NCI-H2196 treated with DMSO at 0.1 percent for 48 hours (cell line): ENCODE measurements around the gene NRG3.

ENCODE experiments used
- DNase-seq: peaks from one replicate; lab custom pipeline; 2025; ENCODE audit not compliant: unreplicated experiment; lab: John Stamatoyannopoulos, UW

Gene NRG3

DNA sequence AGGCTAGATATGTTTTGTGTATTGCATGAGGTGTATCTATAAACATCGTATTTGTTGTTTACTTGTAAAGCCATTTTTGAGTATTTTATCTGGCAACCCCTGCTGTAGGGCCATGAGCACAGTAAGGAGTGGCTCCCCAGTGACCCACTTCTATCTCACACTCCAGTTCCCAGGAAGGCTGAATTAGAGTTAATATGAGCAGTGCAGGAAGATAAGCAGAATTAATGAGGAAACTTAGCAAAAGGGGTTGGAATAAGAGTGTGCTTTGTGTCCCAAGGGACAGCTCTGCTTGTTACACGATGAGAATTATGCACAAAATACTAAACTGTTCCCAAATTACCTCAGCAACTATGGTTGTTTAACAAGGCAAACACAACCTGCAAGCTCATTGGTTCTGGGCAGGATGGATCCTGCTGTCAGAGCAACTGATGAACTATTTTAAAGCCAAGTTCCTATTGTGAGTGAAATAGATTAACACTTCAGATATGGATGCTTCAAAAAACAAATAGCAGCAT lies 1005.8 kb downstream of the NRG3 start:
- DNase-seq = no peak

DNA sequence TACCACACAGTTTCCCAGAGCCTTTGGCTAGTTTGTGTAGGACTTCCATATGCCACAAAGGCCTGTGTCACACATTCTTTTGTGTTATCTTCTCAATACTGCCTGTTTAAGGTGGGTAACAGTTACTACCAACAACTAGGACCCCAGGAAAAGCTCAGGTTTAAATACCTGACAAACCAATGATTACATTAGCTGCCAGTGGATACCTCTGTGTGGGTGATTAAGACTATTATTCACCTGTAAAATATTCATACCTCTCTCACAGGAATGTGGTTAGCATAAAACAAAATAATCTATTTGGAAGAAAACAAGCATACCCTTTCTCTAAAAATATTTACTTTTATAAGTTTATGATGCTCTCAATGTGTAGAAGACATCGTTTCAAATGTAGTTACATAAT lies 1007.7 kb downstream of the NRG3 start:
- no peak for DNase-seq

DNA sequence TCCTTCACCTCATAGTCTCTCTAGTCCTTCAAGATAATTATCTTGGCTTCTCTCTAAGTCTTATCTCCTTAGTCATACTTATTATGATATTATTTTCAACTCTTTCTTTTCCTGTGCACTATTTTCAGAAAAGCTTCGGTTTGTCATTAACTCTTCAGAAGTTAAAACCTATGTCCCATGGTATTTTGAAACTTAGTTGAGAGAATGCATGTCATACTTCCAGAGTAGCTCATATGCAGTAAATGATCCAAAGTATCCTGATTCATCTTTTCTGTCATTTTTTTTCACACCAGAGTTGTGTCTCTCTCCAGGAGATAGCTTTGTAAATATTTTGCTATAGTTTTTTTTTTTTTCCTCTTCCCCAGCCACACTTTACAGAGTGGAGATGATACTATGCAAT lies 1008.6 kb downstream of the NRG3 start:
- DNase-seq = no peak

DNA sequence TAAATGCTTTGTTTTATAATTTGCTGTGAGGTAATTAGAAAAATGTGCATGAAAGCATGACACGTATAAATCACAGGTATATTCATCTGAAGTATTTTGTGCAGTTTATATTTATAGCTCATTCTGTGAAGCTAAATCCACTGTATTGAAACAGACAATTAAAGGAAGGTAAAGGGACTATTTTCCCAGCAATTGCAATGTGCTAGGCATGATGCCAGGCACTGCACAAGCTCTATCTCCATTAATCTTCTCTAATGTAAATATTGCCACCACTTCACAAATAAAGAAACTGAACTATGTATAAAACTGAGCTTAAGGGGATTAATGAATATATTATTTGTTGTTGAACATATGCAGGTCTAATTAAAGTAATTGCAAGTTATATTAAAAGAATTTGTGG lies 1012.5 kb downstream of the NRG3 start:
- no peak for DNase-seq

DNA sequence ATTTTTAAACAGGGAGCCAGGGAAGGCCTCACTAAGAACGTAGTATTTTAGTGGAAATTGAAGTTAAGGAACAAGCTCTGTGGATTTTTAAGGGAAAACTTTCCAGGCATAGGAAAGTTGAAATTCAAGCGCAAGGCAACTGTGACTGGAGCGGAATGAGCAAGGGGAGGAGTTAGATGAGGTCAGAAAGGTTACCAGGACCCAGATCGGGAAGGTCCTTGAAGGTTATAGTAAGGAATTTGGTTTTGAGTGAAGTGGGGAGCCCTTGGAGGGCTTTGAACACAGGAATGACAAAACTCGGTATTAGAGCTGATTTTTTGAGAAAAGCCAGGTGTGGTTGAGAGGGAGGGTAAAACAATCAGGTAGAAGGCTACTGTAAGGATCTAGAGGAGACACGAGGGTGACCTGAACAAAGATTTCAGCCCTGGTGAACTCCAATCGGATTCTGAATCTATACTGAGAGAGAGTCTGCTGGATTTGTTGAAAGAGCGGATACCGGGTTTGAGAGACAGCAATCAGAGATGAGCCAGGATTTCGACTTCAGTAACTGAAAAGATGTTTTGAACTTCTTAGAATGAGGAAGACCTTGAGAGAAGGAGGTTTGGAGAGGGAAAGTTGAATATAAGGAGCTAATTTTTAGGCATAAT lies 1013.9 kb downstream of the NRG3 start:
- no peak for DNase-seq

DNA sequence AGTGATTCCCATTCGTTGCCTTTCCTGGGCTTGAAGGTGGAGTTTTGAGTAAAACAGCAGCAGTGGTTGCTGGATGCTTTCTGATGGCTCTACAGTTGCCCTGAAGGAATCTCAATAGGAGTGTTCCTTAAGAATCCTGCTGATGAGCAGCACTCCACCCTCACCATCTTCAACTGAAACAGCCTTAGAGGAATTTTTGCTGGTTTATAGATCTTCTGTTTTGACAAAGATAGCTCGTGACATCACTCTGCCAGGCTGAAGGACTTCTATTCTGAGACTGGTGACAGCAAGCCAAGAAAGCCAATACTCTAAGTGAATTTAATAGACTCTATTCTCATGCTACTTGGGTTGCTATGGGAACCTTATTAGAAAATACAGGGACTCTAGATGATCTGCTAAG lies 1014.7 kb downstream of the NRG3 start:
- DNase-seq = no peak

DNA sequence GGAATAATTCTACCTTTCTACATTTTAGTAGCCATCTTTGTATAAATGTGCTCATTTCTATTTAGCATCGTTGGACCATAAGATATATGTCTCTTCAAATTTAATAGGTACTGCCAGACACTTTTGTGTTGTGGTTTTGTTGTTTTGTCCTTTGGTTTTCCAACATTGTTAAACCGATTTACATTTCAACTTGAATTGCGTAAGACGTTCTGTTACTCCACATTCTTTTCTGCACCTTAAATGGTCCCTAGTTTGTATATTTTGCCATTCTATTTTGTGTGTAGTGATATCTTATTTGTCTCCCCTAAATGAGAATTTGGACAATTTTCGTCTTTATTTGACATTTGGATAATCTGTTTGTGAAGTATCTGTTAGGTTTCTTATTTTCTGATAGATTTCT lies 1015.6 kb downstream of the NRG3 start:
- no peak for DNase-seq

DNA sequence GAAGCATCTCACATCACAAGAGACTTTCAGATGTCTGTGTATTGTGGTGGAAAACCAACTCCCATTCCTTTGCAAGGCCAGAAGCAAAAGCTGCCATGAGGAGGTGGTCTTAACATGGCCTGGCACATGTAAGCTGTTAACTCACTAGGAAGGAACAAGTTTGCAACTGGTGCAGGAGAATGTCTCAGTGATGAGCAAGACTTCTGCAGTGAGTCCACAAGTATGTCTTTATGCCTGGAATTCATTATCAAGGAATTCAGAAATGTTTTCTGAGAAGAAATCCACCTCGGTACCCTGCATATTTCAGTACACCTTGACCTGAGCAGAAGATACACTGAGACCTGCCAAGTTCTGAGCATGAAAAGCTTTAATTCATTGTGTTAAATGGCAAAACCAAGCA lies 1033.1 kb downstream of the NRG3 start:
- DNase-seq = no peak

DNA sequence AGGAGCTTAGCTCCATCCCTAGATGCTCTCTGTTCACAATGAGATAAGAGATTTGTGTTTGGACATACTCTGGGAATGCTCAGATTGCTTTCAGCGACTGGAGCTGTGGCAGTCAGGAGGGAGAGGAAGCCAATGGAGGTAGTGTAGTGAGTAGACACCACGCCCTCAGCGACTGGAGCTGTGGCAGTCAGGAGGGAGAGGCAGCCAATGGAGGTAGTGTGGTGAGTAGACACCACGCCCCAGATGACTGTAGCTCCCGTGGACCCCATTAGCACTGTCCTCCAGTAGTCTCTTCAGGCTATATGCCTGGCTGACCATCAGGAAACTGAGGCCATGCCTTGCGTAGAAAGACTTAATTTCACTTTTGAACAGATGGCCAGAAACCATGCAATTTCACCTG lies 1033.8 kb downstream of the NRG3 start:
- DNase-seq = no peak

DNA sequence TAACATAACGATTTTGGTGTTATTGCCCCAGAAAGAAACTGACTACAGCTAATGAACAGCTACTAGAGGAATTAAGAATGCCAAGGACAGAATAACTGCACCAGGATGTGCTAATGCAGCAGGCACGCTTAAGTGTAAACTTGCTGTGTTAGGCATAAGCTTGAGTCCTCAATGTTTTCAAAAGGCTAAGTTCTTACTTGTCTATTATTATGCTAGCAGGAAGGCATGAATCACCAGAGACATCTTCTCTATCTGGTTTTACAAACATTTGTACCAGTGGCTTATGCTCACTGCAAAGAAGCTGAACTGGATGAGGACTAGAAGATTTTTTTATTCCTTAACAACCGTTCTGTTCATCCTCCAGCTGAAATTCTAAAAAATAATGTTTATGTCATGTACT lies 1035.3 kb downstream of the NRG3 start:
- DNase-seq = no peak

DNA sequence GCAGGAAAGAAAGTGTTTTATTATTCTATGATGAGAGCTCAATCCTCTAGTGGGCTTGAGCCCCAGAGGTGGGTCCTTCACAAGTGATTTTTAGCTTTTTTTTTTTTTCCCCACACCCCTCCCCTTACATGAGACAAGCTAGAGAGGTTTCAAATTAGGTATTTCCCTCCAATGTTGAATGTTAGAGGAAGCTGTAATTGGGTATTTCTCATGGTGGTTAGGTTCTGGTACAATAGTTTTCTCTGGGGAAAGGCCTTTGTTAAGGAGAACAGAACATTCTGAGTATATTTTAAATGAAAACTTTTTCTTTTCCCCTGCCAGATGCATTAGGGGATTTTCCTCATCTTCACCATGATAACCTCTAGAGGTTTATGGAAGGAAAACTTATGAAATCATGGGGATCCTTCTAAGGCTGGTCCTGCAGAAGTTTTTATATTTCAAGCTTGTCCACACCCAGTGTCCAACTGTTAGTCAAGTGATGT lies 1039.7 kb downstream of the NRG3 start:
- DNase-seq = no peak

DNA sequence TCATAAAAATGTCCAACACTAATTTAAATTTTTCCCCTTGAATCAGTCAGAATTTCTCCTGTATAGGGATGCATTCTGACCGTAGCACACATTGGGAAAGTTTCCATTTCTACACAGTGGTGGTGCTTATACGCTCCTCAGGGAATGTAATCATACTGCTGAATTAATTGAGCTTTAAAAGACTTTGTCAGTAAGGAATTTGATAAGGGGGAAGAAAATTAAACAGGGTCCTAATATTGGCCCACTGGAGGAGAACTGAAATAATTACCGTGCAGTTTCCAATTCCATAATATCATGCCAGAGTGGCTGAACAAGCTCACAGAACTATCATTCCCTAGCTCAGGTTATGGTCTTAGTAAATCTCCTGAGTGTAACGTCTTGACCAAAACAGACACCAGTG lies 1041.9 kb downstream of the NRG3 start:
- no peak for DNase-seq

DNA sequence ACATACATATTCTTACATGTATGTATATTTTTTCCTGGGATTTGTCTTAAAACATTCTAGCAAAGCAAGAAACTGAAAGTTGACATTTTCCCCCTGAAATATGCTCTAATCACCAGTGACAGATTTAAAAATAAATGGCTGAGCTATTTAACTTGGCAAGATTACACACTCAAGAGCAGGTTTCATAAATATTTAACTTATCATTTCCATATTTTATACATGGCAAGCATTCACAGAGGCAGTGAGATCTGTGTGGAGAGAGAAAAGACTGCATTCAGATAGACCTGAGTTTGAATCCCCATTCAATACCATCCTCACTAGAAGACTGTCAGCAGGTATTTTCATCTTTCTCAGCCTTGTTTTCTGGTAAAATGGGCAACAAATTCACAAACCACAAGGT lies 1043.0 kb downstream of the NRG3 start:
- no peak for DNase-seq

DNA sequence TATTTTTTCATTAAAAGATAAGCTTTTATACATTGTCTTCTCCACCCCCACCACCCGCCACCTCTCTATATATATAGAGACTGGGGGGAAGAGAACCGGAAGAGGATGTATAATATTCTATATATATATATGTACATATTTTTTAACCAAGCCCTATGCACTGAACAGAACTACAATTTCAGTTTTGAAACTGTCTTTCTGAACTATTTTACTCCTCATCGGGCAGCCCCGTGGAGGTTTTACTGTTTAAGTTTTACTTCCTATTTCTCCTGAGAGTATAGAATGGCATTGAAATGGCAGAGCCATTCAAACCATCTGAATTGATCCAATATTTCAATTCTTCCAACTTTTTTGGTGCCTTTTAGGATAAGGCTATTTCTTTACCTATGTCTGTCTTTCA lies 1047.1 kb downstream of the NRG3 start:
- DNase-seq = no peak

DNA sequence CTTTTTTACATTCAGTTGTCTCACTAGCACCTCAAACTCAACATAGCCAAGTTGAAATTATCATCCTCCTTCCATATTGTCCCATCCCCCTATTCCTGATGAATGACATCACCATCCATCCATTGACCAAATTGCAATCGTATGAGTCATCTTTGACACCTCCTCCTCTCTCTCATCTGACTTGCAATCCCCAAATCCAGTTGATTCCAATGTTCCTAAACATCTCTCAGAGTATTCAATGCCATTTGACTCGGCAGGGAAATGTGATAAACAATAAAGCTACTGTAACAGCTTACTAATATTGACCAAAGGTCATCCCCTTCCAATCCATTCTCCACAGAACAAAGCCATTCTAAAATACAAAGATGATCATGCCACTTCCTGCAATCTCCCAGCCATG lies 1047.8 kb downstream of the NRG3 start:
- DNase-seq = no peak

DNA sequence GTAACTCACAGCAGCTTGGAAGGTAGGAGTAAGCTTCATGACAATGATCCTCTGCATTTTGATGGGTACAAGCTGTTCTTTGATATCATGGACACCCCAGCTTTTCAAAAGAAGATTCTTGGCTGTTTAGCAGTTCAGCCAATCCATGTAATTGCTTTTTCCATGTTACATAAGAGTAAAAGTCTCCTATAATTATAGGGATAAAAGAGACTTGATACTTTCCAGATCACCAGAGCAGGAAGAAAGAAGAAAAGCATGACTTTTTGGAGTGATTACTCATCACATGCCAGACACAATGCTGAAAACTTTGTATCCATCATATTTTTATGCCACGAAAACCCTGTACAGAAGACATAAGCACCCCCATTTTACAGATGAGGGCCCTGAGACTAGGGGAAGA lies 1049.7 kb downstream of the NRG3 start:
- DNase-seq = no peak

DNA sequence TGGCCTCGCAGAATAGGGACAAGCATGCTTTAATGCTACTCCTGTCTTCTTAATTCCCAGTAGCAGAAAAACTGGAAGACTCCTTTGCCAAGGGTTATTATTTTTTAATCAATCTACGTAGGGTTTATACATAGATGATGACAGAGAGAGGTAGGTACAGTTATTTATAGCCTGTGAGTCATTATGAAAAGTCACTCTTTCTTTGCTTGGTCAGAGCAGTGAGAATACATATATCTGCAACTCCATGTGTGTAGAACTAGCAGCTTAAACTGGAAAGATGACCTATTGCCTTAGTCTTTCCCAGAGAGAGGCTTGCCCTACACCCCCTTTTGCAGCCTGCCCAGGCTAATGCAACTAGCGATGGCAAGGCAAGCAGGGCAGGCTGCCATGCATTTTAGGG lies 1050.6 kb downstream of the NRG3 start:
- DNase-seq = no peak

DNA sequence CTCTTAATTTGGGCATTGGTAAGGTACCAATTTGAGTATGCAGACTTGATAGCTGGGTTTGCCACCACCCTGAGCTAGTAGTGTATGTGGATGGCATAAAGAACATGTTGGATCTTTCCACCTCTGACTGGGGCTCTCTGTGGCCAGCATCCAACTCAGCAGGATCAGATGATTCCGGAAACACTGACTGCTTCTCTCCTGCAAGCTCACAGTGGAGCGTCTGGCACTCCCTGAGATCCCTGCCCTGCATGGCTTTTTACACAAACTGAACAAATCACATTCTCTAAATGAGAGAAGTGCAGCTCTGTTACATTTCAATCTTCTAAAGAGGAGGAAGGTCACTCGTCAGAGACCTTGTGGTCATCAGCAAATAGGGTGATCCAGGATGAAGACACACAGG lies 1057.5 kb downstream of the NRG3 start:
- DNase-seq = no peak

DNA sequence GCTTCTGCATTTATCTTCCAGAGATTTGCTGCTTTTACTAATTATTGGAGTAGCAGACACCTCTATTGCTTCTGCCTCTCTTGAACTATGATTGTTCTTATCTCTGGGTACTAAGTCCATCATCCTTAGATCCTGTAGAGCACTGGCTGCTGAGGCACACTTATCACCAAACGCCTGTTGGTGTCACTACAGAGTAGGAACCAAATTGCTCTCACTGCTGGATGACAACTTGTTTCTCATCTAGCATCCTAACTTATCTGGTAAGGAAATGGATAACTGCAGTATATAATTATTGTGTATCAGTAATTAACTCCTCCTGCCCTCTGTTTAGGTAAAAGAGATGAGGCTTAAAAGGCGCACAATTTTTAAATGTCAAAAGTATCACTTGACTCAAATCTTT lies 1059.4 kb downstream of the NRG3 start:
- no peak for DNase-seq

DNA sequence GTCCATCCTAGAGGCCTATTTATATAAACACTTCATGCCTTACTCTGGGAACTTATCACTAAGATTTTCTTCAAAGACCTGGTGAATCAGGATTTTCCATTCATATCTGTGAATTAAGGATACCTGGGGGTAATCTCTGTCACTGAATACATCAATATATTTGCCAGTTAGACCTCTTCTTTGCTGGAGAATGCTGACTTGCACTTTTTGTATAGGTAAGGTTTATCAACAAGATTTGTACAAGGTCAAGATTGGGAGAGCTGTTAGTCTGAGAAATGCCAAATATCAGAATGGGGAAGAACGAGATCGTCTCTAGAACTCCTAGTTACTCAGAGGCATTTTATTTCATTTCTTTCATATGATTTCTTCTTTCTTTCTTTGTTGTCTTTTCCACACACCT lies 1060.0 kb downstream of the NRG3 start:
- DNase-seq = no peak

DNA sequence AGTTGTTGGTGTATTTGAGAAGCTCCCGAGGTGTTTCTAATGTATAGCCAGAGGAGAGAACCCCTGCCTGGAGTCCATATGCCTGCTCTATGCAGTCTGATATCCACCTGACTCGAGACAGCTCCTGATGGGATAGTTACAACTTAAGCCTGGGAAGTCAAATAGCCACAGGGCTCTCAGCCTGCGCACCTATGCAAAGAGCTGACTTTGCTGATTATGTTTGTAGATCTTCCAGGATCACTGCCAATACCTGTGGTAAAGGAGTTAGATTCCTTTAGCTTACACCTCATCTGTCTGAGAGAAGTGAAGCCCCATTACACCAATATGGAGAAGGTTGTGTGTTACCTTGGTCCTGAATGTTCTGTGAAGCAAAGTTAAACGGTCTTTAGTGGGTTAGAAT lies 1063.3 kb downstream of the NRG3 start:
- DNase-seq = no peak

DNA sequence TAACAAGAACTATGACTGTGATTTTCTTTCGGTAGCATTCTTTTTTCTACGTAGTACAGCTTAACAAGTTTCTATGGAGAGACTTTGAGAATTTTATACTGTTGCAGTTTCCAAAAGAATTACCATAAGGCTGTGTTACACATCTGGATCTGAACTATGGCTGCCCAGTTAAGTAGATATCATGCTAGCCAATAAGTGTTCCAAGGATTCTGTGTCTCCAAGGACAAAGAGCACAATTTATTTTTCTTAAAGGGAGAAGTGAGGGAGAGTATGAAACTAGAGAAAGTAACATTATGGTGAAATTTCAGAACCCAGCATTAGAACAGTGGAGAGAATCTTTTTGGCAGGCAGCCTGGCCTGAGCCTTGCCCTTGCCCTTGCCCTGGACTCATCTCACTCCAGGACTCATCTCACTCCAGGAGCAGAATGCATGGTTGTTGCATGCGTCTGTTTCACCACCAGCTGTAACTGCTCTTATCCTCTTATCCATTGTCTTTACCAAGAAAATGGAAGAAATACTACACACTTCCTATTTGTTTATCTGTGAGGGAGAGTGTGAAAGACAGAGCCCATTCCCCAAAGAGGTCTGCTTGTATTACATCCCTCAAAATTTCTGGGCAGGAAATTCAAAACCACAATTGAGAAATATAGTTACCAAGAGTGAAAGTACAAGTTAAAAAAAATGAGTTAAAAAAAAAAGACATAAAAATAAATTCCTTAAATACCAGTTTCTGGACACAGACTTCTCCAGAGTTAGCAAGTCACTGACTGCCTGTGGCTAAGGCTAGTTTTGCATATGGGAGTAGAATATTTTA lies 1067.5 kb downstream of the NRG3 start:
- DNase-seq = no peak

DNA sequence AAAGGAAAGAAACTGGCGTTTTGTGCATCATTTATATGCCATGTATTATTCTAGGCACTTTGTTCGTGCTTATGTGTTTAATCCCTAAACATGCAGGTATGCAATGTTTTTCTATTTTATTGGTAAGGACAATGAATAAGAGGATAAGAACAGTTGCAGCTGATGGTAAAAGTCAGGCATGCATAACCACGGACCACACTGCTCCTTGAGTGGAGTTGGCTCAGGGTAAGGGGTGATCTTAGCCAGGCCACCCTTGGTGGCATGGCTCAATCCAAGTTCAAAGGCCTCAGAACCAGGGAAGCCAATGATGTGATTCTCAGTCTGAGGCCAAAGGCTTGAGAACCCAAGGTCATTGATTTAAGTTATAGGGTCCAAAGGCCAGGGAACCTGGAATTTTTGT lies 1068.1 kb downstream of the NRG3 start:
- DNase-seq = no peak
